Glomerular visceral epithelial cell (primary cell): Measurements from ENCODE around the gene MT3.
"Not testable (repeated sequence)": the region's sequence is repeated elsewhere in the genome, so short reads cannot be mapped to it uniquely, and the experiment has no call there.

Experiments used
- DNase-seq: peaks from one replicate; pipeline ENCODE4 v3.0.0-alpha.2; 2016; ENCODE audit errors: extremely low spot score

The MT3 gene

DNA sequence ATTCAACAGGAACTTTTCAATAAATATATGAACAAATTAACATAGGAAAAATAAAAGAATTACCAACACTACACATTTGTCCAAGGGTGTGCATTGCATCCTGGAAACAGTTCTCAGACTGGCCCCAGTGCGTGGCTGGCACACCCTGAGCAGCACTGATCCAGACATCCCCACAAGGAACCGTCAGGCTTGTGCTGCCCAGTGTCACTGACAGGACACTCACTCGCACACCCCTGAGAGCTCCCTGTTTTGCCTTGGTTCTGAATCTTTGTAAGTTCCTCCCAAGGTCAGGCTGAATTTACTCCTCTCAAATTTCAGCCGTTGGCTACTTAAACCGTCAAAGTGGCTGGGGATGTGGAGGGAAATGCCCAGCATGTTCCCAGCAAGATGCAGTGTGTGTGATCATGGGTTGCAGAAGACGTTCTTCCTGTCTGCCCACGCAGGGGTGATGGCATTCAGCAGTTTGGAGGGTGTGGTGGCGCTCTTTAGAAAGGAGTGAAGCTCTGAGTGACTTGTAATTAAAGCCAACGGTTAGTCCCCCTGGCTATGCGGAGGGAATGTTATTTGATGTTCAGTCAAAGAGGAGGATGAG lies 20.8 kb downstream of the MT3 start:
- peak; percentile 78 for DNase-seq

DNA sequence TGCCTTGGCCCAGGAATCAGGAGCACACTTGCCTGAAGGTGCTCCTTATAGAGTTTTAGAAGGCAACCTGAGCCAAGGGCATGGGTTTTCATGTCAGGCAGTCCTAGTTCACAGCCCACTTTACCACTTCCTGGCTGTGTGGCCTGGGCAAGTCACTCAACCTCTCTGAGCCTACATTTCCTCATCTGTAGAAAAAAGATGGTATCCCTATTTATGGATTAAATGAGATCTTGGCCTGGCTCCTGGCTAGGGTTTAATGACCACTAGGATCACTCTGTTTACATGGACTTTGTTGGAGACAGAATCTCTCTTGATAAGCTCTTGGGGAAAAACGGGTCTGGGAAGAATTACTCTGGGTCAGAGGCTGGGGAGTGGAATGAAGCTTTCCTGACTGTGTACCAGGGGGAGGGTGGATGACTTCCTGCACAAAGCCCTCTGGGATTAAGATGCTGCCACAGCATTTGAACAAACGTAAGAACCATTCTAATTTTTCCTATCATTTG lies 21.3 kb downstream of the MT3 start:
- no peak for DNase-seq

DNA sequence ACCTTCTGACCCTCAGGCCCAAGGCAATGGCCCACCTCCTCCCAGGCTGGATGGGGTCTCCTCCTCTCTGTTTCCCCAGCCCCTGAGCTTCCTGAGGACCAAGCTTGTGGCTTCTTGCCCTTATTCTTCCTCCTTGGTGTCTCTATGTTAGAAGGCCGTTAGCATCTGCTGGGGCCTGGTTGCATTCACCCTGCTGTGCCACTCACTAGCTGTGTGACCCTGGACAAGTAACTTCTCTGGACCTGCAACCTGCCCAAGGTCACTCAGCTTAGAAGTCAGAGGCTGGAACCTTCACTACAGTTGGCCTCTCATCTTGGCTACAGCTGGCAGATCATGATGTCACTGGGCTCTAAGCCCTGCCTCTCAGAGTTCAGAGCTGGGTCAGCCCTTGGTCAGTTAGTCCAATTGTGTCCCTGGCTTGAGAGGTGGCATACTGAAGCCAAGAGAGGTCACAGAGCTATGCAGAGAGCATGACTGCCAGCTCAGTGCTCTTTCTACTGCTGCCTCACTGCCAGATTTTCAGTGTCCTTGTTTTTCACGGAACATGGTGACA lies 22.0 kb downstream of the MT3 start:
- peak; percentile 55 for DNase-seq

DNA sequence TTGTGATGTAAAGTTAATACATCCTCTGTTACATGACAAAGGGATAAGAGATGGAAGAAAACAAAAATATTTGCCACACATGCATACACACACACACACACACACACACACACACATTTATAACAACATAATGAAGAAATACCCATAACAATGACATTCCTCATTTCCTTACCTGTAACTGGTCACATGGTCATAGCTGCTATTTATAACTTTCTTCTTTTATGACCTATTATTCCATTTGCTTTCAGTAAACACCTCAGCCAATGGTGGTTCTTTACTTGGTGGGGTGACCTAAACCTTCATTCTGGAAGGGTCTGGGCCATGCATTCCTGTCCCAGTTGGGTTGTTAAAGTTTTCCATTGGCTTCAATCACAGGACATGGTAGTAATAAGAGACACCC lies 24.4 kb downstream of the MT3 start:
- DNase-seq: no peak

DNA sequence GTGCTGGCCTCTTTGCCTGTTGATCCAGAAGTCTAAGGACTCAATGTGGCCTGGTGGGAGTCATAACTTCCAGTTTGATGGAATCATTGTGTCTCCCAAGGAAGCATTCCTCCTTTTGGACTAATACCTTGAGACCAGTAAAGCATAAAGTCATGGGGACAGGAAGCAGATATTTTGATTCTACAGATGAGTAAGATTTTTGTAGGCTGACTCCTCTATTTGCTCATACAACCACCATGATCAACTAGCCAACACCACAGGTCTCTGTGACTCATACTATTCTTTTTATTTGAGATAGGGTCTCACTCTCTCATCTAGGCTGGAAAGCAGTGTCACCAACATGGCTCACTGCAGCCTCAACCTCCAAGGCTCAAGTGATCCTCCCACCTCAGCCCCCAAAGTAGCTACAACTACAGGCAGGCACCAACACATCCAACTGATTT lies 25.2 kb downstream of the MT3 start:
- peak; percentile 85 for DNase-seq

DNA sequence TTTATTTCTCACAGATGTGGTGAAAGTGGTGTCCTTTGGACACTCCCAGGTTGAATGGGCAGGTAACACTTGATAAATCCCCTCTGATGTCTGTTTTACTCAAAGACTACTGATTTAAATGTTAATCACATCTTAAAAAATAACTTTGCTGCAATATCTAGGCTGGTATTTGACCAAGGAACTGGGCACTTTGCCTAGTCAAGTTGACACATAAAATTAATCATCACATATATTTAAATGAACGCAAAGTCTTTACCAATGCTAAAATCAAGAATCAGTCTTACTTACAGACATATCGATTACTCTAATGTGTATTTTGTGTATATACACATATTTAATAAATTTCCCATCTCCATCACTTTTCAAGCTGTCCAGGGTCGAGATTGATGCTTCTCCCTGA lies 26.0 kb downstream of the MT3 start:
- peak; percentile 36 for DNase-seq

DNA sequence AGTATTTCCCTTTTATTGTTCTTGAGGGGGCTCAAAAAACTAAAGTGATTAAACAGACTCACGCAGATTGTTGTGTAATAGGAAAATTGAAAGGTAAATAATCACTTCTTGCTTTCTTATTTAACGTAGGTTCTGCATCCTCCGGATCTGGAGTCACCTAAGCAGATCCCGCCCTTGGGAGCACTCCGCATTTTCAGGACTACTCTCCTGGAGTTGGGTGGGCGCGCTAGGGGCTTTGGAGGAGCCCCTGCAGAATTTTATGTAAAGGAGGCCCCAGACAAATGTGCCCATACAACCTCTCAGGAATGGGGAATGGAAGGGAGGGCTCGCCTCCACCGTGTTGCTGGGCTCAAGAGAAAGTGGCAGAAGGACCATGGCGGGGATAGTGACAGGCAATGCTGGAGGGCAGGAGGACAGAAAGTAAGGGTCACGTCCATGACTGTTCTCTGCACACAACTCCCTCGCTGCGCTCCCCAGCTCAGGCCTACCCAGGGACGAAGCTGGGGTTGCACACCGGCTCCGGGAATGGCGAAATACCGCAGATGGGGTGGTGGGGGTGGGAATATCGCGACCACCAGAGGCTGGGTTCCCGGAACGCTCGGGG lies 27.4 kb downstream of the MT3 start:
- no peak for DNase-seq

DNA sequence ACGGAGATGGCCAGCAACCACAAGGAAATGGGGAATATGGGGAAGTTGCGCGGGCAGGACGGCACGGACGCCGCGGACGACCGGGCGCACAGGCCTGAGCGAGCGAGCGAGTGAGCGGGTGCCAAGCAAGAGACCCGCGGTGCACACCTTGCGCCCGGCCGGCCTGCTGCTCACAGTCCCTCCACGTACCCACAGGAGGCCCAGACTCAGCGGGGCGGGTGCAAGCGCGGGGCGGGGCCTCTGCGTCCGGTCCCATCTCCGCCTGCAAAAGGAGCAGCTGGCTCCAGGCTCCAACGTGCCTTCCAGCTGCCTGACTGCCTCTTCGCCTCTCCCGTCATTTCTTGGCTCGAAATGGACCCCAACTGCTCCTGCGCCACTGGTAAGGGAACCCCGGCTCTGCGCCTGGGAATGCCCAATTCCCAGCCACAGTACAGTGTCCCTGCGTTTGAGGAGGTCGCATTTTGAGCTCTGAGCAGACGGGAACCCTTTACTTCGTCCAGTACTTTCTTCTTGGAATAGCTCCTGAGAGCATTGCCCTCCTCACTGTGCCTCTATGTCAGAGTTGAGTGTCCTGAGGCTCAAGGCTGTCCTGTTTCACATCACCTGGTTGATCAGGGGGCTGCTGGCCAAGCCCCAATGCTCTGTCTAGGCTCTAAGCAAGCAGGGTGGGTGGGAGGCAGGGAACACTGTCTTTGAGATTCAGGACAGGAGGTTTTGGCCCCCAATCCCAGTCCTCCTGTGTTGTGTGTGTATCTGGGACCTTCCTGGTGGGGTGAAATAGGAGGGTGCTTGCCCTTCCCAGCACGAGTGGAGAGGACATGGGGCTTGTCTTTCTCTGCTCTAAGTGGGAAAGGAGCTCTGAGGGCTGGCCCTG lies 28.1 kb downstream of the MT3 start:
- DNase-seq: peak; percentile 65

DNA sequence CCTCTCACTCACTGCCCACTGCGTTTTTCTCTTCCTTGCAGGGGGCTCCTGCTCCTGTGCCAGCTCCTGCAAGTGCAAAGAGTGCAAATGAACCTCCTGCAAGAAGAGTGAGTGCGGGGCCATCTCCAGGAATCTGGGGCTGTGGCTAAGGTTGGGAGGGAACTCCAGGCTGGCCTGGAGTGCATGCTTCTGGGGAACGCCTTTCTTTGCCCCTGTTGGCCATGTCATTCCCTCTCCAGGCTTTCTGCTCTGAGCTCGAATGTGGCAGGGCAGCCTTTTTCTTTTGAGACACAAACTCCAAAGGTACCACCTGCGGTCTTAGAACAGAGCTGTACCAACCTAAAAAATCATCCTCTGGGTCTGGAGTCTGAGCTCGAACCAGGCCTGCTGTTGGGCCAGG lies 28.8 kb downstream of the MT3 start:
- no peak for DNase-seq

DNA sequence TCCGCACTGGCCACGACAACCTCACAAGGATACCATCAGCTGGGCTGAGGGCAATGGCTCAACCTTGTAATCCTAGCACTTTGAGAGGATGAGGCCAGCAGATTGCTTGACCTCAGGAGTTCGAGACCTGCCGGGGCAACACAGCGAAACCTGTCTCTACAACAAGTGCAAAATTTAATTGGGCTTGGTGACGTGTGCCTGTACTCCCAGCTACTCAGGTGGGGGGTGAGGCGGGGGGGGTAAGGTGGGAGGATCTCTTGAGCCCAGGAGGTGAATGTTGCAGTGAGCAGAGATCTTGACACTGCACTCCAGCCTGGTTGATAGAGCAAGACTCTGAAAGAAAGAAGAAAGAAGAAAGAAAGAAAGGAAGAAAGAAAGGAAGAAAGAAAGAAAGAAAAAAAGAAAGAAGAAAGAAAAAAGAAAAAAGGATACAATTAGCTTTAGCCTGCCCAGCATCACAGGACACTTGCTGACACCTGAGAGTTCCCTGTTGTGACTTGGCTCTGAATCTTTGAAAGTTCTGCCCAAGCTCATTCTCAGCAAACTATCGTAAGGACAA lies 31.1 kb downstream of the MT3 start:
- DNase-seq: no peak

DNA sequence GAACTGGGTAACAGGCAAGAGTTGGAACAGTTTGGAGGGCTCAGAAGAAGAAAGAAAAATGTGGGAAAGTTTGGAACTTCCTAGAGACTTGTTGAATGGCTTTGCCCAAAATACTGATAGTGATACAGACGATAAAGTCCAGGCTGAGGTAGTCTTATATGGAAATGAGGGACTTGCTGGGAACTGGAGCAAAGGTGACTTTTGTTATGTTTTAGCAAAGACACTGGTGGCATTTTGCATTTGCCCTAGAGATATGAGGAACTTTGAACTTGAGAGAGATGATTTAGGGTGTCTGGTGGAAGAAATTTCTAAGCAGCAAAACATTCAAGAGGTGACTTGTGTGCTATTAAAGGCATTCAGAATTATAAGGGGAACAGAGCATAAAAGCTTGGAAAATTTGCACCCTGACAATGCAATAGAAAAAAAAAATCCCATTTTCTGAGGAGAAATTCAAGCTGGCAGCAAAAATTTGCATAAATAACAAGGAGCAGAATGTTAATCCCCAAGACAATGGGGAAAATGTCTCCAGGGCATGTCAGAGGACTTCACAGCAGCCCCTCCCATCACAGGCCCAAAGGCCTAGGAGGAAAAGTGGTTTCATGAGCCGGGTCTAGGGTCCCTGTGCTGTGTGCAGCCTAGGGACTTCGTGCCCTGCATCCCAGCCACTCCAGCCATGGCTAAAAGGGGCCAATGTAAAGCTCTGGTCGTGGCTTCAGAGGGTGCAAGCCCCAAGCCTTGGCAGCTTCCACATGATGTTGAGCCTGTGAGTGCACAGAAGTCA lies 32.5 kb downstream of the MT3 start:
- not testable (repeated sequence) for DNase-seq

DNA sequence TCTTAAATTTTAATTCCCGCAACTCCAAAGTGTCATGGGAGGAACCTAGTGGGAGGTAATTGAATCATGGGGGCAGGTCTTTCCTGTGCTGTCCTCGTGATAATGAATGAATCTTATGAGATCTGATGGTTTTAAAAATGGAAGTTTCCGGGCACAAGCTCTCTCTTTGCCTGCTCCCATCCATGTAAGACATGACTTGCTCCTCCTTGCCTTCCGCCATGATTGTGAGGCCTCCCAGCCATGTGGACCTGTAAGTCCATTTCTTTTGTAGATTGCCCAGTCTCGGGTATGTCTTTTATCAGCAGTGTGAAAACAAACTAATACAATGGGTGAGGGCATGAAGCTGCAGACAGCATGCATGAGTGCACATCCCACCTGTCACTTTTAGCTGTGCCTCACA lies 33.9 kb downstream of the MT3 start:
- DNase-seq: not testable (repeated sequence)

DNA sequence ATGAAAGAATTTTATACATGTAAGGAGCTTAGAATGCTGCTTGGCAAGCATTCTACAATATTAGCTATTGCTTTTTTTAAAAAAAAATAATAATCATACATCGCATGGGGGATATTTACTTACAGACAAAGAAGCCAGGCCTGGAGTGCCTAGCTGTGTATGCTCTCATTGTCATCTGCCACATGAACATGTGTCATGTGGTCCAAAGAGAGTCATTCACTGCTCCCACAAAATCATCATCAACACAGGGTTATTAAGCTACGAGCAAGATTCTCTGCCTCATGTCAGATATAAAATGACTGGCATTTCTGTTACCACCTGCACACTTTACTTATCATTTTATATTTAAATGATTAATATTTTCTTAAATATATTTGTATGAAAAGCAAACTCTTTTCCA lies 34.3 kb downstream of the MT3 start:
- DNase-seq: no peak

DNA sequence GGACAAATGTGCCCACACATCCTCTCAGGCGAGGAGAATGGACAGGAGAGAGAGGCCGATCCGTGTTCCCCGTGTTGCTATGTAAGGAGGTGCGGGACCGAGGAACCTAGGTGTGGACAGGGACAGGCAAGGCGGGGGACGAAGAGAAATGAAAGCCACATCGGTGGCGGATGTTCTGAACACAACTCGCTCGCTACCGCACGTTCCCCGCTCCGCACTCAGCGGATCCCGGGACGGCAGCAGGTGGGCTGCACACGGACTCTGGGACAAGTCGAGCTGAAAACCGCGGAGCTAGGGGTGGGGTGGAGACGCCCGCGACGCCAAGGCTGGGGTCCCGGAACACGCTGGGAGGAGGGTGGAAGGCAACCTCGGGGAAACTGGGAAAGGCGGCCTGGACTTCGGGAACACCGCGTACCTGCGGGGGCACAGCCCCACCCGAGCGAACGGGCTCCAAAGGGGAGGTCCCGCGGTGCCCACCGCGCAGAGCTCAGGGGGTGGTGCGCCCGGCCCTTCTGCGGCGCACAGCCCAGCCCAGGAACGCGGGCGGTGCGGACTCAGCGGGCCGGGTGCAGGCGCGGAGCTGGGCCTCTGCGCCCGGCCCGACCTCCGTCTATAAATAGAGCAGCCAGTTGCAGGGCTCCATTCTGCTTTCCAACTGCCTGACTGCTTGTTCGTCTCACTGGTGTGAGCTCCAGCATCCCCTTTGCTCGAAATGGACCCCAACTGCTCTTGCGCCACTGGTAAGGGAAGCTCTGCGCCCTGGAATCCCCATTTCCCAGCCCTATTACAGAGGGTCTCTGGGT lies 36.0 kb downstream of the MT3 start, which contains the start of gene MT1E:
Gene MT1E, plus strand, starts transcription at position 642 of the 803 bp plus-strand sequence. Its CDS starts 71 bp downstream, at position 713.
- DNase-seq: peak; percentile 83

DNA sequence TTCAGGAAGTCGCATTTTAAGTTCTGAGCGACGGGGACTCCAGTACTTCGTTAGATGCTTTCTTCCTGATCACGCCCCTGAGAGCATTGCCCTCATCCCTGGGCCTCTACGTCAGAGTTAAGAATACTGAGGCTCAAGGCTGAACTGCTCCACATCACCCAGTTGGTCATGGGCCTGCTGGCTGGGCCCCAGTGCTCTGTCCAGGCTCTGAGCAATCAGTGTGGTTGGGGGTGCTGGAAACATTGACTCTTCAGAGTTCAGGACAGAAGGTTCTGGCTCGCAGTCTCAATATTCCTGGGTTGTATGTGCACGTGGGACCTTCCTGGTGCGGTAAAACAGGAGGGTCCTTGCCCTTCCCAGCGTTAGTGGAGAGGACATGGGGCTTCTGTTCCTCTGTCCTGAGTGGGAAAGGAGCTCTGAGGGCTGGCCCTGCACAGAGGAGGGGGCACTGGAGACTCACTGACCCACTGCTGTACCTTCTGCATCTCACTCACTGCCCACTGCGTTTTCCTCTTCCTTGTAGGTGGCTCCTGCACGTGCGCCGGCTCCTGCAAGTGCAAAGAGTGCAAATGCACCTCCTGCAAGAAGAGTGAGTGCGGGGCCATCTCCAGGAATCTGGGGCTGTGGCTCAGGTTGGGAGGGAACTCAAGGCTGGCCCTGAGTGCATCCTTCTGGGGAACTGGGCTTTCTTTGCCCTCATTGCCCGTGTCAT lies 36.8 kb downstream of the MT3 start:
- DNase-seq: no peak

DNA sequence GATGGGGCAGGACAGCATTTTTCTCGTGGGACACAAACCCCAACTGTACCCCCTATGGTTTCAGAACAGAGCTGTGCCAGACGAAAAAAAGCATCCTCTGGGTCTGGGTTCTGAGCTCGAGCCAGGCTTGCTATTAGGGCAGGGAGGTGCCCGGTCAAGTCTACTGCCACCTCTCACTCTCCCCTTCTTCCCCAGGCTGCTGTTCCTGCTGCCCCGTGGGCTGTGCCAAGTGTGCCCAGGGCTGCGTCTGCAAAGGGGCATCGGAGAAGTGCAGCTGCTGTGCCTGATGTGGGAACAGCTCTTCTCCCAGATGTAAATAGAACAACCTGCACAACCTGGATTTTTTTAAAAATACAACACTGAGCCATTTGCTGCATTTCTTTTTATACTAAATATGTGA lies 37.4 kb downstream of the MT3 start:
- peak; percentile 5 for DNase-seq

DNA sequence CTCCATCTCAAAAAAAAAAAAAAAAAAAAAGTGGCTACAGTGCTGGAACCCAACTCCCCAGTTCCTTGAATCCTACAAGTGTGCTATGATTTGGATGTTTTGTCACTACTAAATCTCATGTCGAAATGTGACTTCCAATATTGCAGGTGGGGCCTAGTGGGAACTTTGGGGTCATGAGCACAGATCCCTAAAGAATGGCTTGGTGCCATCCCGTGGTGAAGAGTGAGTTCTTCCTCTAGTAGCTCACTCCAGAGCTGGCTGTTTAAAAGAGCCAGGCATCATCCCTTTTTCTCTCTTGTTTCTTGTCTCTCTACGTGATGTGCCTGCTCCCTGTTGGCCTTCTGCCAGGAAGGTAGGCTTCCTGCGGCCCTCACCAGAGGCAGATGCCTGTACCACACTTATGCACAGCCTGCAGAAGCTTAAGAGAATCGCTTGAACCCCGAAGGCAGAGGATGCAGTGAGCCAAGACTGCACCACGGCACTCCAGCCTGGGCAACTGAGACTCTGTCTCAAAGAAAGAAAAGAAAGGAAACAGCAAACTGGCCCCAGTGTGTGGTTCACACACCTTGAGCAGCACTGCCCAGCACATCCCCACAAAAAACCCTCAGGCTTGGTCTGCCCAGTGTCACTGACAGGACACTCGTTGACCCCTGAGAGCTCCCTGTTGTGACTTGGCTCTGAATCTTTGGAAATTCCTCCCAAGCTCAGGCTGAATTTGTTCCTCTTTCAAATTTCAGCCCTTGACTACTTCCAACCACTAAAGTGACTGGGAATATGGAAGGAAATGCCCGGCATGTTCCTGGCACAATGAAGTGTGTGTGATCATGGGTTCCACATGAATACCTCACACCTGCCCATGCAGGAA lies 39.4 kb downstream of the MT3 start:
- peak; percentile 12 for DNase-seq

DNA sequence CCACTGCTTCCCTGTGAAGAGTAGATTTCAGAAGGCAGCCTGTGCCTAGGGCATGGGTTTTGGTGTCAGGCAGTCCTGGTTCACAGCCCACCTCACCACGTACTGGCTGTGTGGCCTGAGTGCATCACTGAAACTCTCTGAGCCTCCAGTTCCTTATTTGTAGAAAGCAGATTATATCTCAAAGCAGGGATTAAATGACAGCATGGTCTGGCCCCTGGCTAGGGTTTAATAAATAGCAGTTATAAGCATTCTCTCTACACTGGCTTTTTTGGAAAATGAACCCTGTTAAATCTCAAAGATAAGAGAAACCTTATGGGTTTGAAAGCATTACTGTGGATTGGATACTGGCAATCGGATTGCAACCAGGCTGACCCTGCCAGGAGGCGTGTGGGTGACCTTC lies 40.2 kb downstream of the MT3 start:
- DNase-seq: no peak

DNA sequence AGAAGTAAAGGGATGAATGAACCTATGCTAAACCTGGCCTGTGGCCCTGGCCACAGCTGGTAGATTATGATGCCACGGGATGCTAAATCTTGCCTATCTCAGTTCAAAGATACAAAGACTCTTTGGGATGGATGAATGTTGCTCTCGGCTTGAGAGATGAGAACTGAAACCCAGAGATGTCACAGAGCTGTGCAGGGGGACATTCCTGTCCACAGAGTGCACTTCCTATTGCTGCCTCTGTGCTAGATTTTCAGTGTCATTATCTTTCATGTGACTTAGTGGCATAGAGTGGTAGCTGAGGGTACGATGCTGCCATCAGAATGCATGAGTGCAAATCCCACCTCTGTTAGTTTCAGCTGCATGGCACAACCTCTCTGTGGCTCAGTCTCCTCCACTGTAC lies 40.8 kb downstream of the MT3 start:
- DNase-seq: no peak
